H1 (cell line): ENCODE data around the gene PPFIA2.

ENCODE experiments used
- CHD1 ChIP-seq: IDR thresholded peaks from 2 replicates; pipeline ENCODE4 v1.6.1; 2012; ENCODE audit warnings: low read depth, low read length, improper control_type of control experiment
- EGR1 ChIP-seq: IDR thresholded peaks from 2 replicates; pipeline ENCODE4 v1.6.1; 2011; ENCODE audit warnings: low read depth, low read length, borderline replicate concordance
- EZH2 ChIP-seq: fragments of 200-600 bp; sonication (generic); IDR thresholded peaks from 2 replicates; pipeline ENCODE4 v1.7.1; 2012; ENCODE audit warnings: low read depth, mild to moderate bottlenecking, moderate library complexity, low read length, inconsistent platforms; ENCODE audit not compliant: severe bottlenecking
- POLR2A ChIP-seq, 2 experiments: IDR thresholded peaks; 1 replicate in 1 of 2; 2 replicates in 1 of 2; pipeline ENCODE4 v1.6.1; 2011; ENCODE audit warnings: low read depth in 2 of 2, low read length in 2 of 2, mild to moderate bottlenecking in 2 of 2; ENCODE audit errors: control extremely low read depth in 1 of 2
- POLR2AphosphoS5 ChIP-seq: IDR thresholded peaks from 2 replicates; pipeline ENCODE4 v1.6.1; 2011; ENCODE audit warnings: low read depth, low read length
- SIX5 ChIP-seq: IDR thresholded peaks from 2 replicates; pipeline ENCODE4 v1.6.1; 2011; ENCODE audit warnings: mild to moderate bottlenecking, low read depth, low read length
- TAF1 ChIP-seq: IDR thresholded peaks from 2 replicates; pipeline ENCODE4 v1.6.1; 2011; ENCODE audit warnings: mild to moderate bottlenecking, low read depth, low read length
- YY1 ChIP-seq: IDR thresholded peaks from 2 replicates; pipeline ENCODE4 v1.6.1; 2011; ENCODE audit warnings: low read depth, mild to moderate bottlenecking, low read length
- TF ChIP-seq, protein P1 (sequence below), 3 experiments: IDR thresholded peaks; 1 replicate in 2 of 3; 2 replicates in 1 of 3; pipeline versions ENCODE4 v1.5.1 to v1.6.1; 2011; ENCODE audit warnings: low read length in 3 of 3, mild to moderate bottlenecking in 3 of 3, inconsistent platforms in 2 of 3, low read depth in 1 of 3, moderate library complexity in 1 of 3; ENCODE audit not compliant: insufficient read depth in 1 of 3; ENCODE audit errors: control extremely low read depth in 1 of 3
- TF ChIP-seq, protein P2 (sequence below): IDR thresholded peaks from 2 replicates; pipeline ENCODE4 v1.6.1; 2011; ENCODE audit warnings: low read length, improper control_type of control experiment

DNA sequence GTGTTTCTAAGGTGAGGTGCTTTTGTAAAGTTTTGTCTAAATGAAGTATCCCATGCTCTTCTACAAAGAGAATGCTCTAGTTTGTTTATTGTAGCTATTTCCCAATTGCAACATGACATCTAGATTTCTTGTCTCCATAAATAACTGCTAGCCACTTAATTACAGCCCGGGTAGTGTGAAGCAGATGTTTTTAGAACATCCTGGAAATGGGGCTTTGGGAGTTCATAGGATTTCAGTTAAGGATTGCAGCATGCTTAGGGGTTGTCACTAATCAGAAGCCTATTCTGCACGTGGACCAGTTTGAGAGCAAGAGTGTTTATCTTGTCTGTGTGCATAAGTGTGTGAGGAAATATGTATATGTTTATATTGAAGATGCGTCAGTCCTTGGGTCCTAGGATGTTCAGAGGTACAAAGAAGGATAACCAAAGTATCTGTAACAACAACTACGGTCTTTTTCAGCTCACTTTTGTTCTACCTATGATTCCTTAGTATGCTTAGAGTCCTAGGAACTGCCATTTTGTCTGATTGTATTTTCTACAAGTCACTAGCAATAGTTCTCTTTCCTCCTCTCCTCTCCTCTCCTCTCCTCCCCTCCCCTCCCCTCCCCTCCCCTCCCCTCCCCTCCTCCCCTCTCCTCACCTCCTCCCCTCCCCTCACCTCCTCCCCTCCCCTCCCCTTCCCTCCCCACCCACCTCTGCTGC is 546.0 kb downstream of the PPFIA2 start:
- TF ChIP-seq, protein P1, sequence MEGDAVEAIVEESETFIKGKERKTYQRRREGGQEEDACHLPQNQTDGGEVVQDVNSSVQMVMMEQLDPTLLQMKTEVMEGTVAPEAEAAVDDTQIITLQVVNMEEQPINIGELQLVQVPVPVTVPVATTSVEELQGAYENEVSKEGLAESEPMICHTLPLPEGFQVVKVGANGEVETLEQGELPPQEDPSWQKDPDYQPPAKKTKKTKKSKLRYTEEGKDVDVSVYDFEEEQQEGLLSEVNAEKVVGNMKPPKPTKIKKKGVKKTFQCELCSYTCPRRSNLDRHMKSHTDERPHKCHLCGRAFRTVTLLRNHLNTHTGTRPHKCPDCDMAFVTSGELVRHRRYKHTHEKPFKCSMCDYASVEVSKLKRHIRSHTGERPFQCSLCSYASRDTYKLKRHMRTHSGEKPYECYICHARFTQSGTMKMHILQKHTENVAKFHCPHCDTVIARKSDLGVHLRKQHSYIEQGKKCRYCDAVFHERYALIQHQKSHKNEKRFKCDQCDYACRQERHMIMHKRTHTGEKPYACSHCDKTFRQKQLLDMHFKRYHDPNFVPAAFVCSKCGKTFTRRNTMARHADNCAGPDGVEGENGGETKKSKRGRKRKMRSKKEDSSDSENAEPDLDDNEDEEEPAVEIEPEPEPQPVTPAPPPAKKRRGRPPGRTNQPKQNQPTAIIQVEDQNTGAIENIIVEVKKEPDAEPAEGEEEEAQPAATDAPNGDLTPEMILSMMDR (IDR thresholded peaks at IDR 0.05; ENCODE audit: control extremely low read depth in 1 of 3, insufficient read depth in 1 of 3, low read depth in 1 of 3, low read length in 3 of 3) = no peak
- TF ChIP-seq TAF1 (no peak), POLR2AphosphoS5 (no peak), SIX5 (no peak), EGR1 (no peak), YY1 (no peak), CHD1 (no peak), EZH2 (no peak), POLR2A (IDR thresholded peaks at IDR 0.05; ENCODE audit: control extremely low read depth in 1 of 2, low read depth in 2 of 2, low read length in 2 of 2) (no peak)
- TF ChIP-seq, protein P2, sequence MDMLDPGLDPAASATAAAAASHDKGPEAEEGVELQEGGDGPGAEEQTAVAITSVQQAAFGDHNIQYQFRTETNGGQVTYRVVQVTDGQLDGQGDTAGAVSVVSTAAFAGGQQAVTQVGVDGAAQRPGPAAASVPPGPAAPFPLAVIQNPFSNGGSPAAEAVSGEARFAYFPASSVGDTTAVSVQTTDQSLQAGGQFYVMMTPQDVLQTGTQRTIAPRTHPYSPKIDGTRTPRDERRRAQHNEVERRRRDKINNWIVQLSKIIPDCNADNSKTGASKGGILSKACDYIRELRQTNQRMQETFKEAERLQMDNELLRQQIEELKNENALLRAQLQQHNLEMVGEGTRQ = no peak
